ENCODE measurements around the gene EXD3. TPM values are rescaled to one million over a fixed set of nuclear protein-coding genes. Genes with fewer than 3 reads are reported as not detected.

Gene EXD3
- total RNA-seq, 2 experiments from 2014 or later: 20.8 to 27.0 TPM

- H3K27ac ChIP-seq (ENCODE audit: low read depth, low read length, poor library complexity, severe bottlenecking): no peak overlapping the region
- no peaks in the 10 kb centered on the region for H4K20me1 ChIP-seq (ENCODE audit: insufficient read depth, low read length)
- H3K79me2 ChIP-seq (ENCODE audit: insufficient read depth, low read depth, low read length): no peaks in the 10 kb centered on the region
- no peaks in the 10 kb centered on the region for H3K9me3 ChIP-seq (ENCODE audit: low read length)
- H3K36me3 ChIP-seq (ENCODE audit: insufficient read depth, low read length): no peaks in the 10 kb centered on the region
- CTCF ChIA-PET (ENCODE audit: unreplicated experiment): no interaction called here
- no peak overlapping the region for H2AFZ ChIP-seq (ENCODE audit: low read length)
- no peak overlapping the region for H3K4me3 ChIP-seq (ENCODE audit: low read depth, low read length, poor library complexity, severe bottlenecking)
- intact Hi-C loops (cut with micrococcal nuclease; ENCODE audit: unreplicated experiment): no loop called here
- TF ChIP-seq CTCF (conservative IDR thresholded peaks at IDR 0.05; ENCODE audit: low read length) (no peak), EZH2phosphoT487 (IDR thresholded peaks at IDR 0.05; ENCODE audit: borderline replicate concordance, low read depth, low read length) (no peak)
- DNase-seq (ENCODE audit: low spot score): no peak
- BruUV-seq (replicated peaks): no TSS peak
- no peak overlapping the region for H3K4me2 ChIP-seq (ENCODE audit: low read length)
- H3K9me2 ChIP-seq (ENCODE audit: insufficient read depth, low read length): no peaks in the 10 kb centered on the region
- no peaks in the 10 kb centered on the region for H3K4me1 ChIP-seq (ENCODE audit: insufficient read depth, low read length, poor library complexity, severe bottlenecking)
- POLR2A ChIA-PET: no interaction called here
These were observed 38.9 kb downstream of the EXD3 start for GRCh38 chr9:137383784-137384756.

GRCh38 chr9:137383081-137383783, 39.7 kb downstream of the EXD3 start:
- Histone ChIP-seq H3K79me2 (ENCODE audit: insufficient read depth, low read depth, low read length) (no peaks in the 10 kb centered on the region), H3K9me3 (ENCODE audit: low read length) (no peaks in the 10 kb centered on the region), H3K4me1 (ENCODE audit: insufficient read depth, low read length, poor library complexity, severe bottlenecking) (no peaks in the 10 kb centered on the region), H3K9me2 (ENCODE audit: insufficient read depth, low read length) (no peaks in the 10 kb centered on the region), H2AFZ (ENCODE audit: low read length) (no peak overlapping the region), H3K27ac (ENCODE audit: low read depth, low read length, poor library complexity, severe bottlenecking) (no peak overlapping the region), H3K36me3 (ENCODE audit: insufficient read depth, low read length) (no peaks in the 10 kb centered on the region), H4K20me1 (ENCODE audit: insufficient read depth, low read length) (no peaks in the 10 kb centered on the region), H3K4me2 (ENCODE audit: low read length) (no peak overlapping the region), H3K4me3 (ENCODE audit: low read depth, low read length, poor library complexity, severe bottlenecking) (no peak overlapping the region)
- BruUV-seq (replicated peaks): no TSS peak
- no peak for TF ChIP-seq CTCF (conservative IDR thresholded peaks at IDR 0.05; ENCODE audit: low read length)
- no peak for TF ChIP-seq EZH2phosphoT487 (IDR thresholded peaks at IDR 0.05; ENCODE audit: borderline replicate concordance, low read depth, low read length)
- no peak for DNase-seq (ENCODE audit: low spot score)
- CTCF ChIA-PET (ENCODE audit: unreplicated experiment): no interaction called here
- POLR2A ChIA-PET: no interaction called here
- intact Hi-C loops (cut with micrococcal nuclease; ENCODE audit: unreplicated experiment): no loop called here
